GM18526 (cell line): ENCODE data around the gene LYG1.
"Not testable (repeated sequence)": the region's sequence is repeated elsewhere in the genome, so short reads cannot be mapped to it uniquely, and the experiment has no call there.

Experiments used
- POLR2A ChIP-seq: IDR thresholded peaks from 3 replicates; pipeline ENCODE4 v1.6.1; 2011; ENCODE audit not compliant: insufficient read length; ENCODE audit errors: extremely low read depth

The LYG1 gene

GRCh38 chr2:99301097-99301496, at the start of gene LYG1:
Gene LYG1, minus strand, starts transcription at chr2:99301197. Its CDS starts 5,527 bp downstream, at chr2:99295670.
- TF ChIP-seq POLR2A: not testable (repeated sequence)

DNA sequence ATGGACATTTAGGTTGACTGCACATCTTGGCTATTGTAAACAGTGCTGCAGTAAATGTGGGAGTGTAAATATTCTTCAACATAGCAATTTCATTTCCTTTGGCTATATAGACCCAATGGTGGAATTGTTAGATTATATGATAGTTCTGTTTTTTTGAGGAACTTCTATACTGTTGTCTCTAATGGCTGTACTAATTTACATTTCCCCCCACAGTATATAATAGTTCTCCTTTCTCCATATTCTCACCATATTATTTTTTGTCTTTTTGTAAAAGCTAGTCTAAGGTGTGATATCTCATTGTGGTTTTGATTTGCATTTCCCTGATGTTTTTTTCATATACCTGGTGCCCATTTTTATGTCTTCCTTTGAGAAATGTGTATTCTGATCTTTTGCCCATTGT, 49.2 kb upstream of the LYG1 start:
- no peak for TF ChIP-seq POLR2A

DNA sequence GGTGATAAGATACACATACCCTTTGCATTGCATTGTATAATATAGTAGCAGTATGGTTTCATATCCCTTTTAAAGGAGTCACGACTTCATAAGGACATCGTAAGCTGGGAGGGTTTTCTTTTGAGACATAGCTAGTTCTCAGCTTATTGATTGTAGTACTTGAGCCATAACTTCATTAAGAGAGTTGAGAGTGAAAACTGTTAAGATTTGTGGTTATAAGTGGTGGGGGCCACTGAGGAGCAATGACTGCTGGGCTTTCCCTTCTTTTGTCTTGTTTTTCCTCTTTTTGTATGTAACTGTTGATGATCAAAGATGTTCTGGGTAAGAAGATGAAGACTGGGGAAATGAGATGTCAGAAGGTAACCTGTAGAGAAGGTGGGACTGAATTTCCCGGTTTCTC, 47.2 kb upstream of the LYG1 start:
- TF ChIP-seq POLR2A: no peak

GRCh38 chr2:99346218-99346617, 45.2 kb upstream of the LYG1 start:
- TF ChIP-seq POLR2A: no peak

DNA sequence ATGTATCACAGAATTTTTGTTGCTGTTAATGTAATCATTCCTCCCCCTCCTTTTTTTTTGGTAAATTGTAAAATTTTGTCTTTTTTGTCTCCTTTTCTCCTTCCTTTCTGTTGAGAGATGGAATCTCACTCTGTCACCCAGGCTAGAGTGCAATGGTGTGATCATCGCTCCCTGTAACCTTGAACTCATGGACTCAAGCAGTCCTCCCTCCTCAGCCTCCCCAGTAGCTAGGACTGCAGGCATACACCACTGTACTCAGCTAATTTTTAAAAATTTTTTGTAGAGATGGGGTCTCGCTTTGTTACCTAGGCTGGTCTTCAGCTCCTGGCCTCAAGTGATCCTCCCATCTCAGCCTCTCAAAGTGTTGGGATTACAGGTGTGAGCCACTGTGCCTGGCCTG, 41.5 kb upstream of the LYG1 start:
- TF ChIP-seq POLR2A: no peak

- TF ChIP-seq POLR2A: no peak
Observed at GRCh38 chr2:99340669-99341236, 39.8 kb upstream of the LYG1 start.

- TF ChIP-seq POLR2A: no peak
Observed at GRCh38 chr2:99338029-99338585, 37.1 kb upstream of the LYG1 start.

- TF ChIP-seq POLR2A: peak; percentile 90
Observed at GRCh38 chr2:99337113-99338028, 36.4 kb upstream of the LYG1 start, which contains the start of gene EIF5B. Gene EIF5B, plus strand, starts transcription at chr2:99337389. Its CDS starts 166 bp downstream, at chr2:99337555.

DNA sequence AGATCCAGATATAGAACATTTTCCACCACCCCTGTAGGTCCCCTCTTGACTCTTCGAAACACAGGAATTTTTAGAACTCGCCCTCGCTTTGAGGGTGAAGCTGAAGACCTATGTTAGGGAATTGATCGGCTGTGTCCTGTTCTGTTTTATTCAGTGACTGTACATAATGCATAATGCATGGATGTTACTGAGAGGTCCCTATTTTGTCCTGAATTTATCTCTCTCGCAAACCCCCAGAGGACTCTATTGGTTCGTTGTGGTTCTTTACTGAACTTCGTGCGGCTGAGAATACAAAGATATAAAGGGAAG, 35.8 kb upstream of the LYG1 start:
- TF ChIP-seq POLR2A: no peak

GRCh38 chr2:99335911-99336803, 35.2 kb upstream of the LYG1 start, which contains the start of gene TXNDC9:
Gene TXNDC9, minus strand, starts transcription at chr2:99336333. Its CDS starts 3,123 bp downstream, at chr2:99333210.
- TF ChIP-seq POLR2A: peak; percentile 93

DNA sequence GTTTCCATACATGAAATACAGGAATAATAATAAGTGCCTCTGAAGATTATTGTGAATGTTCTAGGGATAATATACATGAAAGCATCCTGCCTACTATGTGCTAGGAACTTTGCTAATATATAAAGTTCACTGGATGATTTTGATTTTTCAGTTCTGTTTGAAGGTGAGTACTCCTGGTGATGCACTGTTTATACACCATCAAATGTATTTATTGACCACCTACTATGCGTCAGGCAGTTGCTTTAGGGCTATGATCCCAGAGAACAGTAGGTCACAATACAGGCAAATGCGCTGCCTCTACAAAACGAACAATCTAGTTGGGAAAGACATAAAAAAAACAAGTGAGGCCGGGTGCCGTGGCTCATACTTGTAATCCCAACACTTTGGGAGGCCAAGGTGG, 24.4 kb upstream of the LYG1 start:
- no peak for TF ChIP-seq POLR2A

DNA sequence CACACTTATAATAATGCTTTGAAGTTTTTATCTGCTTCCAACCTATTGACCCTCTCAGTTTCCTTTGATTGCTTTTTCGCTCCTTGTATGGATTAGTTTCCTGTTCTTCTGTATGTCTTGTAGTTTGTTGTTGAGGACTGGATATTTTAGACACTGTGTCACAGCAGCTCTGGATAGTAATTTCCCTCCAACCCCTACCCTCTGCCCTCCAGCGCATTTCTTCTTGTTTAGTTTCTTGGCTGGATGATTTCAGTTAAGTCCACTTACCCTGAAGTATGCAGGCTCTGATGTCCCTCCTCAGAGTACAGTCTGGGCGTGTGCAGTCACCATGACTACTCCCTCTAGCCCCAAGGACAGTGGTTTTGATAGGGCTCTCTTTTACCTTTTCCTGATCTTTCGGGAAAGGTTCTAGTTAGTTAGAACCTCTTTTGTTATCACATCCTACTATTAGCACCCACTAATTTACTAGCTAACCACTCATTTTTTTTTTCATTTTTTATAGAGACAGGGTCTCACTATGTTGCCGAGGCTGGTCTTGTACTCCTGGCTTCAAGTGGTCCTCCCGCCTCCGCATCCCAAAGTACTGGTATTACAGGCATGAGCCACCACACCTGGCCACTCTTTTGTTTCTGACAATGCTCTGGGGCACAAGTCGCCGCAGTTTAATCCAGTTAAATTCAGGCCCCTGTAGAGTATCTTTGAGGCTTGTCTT, 16.3 kb upstream of the LYG1 start:
- TF ChIP-seq POLR2A: no peak

DNA sequence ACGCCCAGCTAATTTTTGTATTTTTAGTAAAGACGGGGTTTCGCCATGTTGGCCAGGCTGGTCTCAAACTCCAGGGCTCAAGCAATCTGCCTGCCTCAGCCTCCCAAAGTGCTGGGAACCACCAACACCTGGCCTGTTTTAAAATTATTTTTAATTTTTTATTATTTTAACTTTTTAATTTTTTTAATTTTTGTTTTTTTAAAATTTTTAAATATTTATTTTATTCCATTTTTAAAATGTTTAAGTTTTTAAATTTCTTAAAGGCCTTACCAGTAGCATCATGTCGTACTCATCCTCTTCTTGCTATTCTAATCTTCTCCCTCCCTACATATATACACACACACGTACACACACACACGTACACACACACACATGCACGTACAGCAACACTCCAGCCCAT, 1.4 kb downstream of the LYG1 start:
- TF ChIP-seq POLR2A: no peak

GRCh38 chr2:99297994-99298393, 3.0 kb downstream of the LYG1 start:
- no peak for TF ChIP-seq POLR2A

GRCh38 chr2:99285526-99285925, 15.5 kb downstream of the LYG1 start:
- TF ChIP-seq POLR2A: no peak
